Karpas-422 (cell line): ENCODE results near the gene C22orf23. TPM values are rescaled to one million over a fixed set of nuclear protein-coding genes. Genes with fewer than 3 reads are reported as not detected.
"Not testable (repeated sequence)": the region's sequence is repeated elsewhere in the genome, so short reads cannot be mapped to it uniquely, and the experiment has no call there.

ENCODE experiments used
- DNase-seq: peaks from one replicate; pipeline ENCODE4 v3.0.0-alpha.2; 2015
- H2AFZ ChIP-seq: fragments of 200-600 bp; sonication (generic); 2 replicates; pipeline ENCODE4 v1.6.1; 2014; ENCODE audit warnings: antibody characterized with exemption, low read length, mixed read lengths
- H3K27ac ChIP-seq: fragments of 200-600 bp; sonication (generic); 2 replicates; pipeline ENCODE4 v1.5.1; 2014; ENCODE audit warnings: mild to moderate bottlenecking, low read length, moderate library complexity
- H3K27me3 ChIP-seq: fragments of 200-600 bp; sonication (generic); 2 replicates; pipeline ENCODE4 v1.6.1; 2014; ENCODE audit warnings: low read length, mixed read lengths
- H3K36me3 ChIP-seq: fragments of 200-600 bp; sonication (generic); 2 replicates; pipeline ENCODE4 v1.6.1; 2014; ENCODE audit warnings: low read length, mixed read lengths; ENCODE audit not compliant: insufficient read depth
- H3K4me1 ChIP-seq: fragments of 200-600 bp; sonication (generic); 2 replicates; pipeline ENCODE4 v1.6.1; 2014; ENCODE audit warnings: mild to moderate bottlenecking, low read length, mixed read lengths
- H3K4me2 ChIP-seq: fragments of 200-600 bp; sonication (generic); 2 replicates; pipeline ENCODE4 v1.6.1; 2014; ENCODE audit warnings: low read length, low read depth, mild to moderate bottlenecking; ENCODE audit not compliant: poor library complexity, severe bottlenecking
- H3K4me3 ChIP-seq: fragments of 200-600 bp; sonication (generic); 2 replicates; pipeline ENCODE4 v1.5.1; 2014; ENCODE audit warnings: mild to moderate bottlenecking, antibody characterized with exemption, low read length, mixed read lengths
- H3K79me2 ChIP-seq: fragments of 200-600 bp; sonication (generic); 2 replicates; pipeline ENCODE4 v1.6.1; 2014; ENCODE audit warnings: mild to moderate bottlenecking, low read length, mixed read lengths
- H3K9ac ChIP-seq: fragments of 200-600 bp; sonication (generic); 2 replicates; pipeline ENCODE4 v1.6.0; 2014; ENCODE audit warnings: low read length
- H3K9me2 ChIP-seq: fragments of 200-600 bp; sonication (generic), shearing (Covaris generic); replicated peaks from 2 replicates; pipeline ENCODE4 v1.6.0; 2014; ENCODE audit warnings: mild to moderate bottlenecking, low read length, moderate library complexity; ENCODE audit not compliant: insufficient read depth
- H3K9me3 ChIP-seq: fragments of 300-700, 200-600 bp; sonication (generic); 2 replicates; pipeline ENCODE4 v1.6.1; 2014; ENCODE audit warnings: low read length, mixed read lengths
- H4K20me1 ChIP-seq: fragments of 200-600 bp; sonication (generic); 2 replicates; pipeline ENCODE4 v1.6.1; 2014; ENCODE audit warnings: mild to moderate bottlenecking, antibody characterized with exemption, low read length, low read depth; ENCODE audit not compliant: insufficient read depth
- total RNA-seq: library from RNA; depleted of rRNA; stranded (reverse); fragments of >200 nt; shearing (Covaris generic); gene quantifications from 2 replicates; pipeline ENCODE4 v1.2.3, GENCODE V29; 2014; ENCODE audit warnings: low replicate concordance

C22orf23 gene
- total RNA-seq, 1 experiment from 2014 or later = not detected

DNA sequence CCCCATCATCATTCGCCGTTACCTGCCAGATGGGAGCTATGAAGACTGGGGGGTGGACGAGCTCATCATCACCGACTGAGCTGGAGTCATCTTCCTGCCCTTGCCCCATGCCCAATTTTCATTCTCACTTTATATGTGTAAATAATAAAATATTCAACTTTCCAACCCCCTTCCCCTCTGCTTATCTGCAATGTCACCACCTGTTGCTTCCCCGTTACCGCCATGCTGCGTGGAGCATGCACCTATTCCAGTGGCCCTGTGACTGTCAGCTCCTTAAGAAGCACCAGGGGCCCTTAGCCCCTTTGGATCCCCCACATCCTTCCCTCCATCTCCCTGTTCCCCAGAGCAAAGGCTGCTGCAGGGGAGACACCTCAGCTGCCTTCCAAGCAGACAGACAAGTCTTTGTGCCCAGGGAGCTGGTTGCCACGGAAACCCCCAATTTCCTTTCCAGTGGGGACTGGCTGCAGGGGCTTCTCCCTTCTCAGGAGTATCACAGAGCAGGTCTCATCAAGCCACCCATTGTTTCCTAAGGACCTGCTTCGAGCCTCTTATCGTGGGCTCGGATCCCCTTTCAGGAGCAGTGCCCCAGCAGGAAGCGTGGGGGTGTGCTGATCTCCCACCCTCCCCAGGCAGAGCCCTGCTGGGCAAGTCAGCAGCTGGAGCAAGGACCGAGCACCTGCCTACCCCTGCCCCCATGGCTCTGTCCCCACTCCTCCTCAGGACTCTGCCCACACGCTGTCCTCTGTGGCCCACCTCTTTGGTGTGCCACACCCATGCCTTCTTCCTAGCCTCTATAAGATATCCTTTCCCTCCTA, 14.4 kb upstream of the C22orf23 start:
- no peak overlapping the region for H3K9ac ChIP-seq
- DNase-seq = no peak
- no peaks in the 10 kb centered on the region for H3K9me2 ChIP-seq
- H3K9me3 ChIP-seq = no peaks in the 10 kb centered on the region
- H3K4me1 ChIP-seq = peaks cover 8% of the 10 kb centered on the region
- no peak overlapping the region for H3K27ac ChIP-seq
- H3K36me3 ChIP-seq = peaks cover 16% of the 10 kb centered on the region
- no peak overlapping the region for H3K4me2 ChIP-seq
- H2AFZ ChIP-seq = no peak overlapping the region
- H4K20me1 ChIP-seq = peaks cover 10% of the 10 kb centered on the region
- no peak overlapping the region for H3K4me3 ChIP-seq
- H3K27me3 ChIP-seq = no peaks in the 10 kb centered on the region
- peaks cover 7% of the 10 kb centered on the region for H3K79me2 ChIP-seq

DNA sequence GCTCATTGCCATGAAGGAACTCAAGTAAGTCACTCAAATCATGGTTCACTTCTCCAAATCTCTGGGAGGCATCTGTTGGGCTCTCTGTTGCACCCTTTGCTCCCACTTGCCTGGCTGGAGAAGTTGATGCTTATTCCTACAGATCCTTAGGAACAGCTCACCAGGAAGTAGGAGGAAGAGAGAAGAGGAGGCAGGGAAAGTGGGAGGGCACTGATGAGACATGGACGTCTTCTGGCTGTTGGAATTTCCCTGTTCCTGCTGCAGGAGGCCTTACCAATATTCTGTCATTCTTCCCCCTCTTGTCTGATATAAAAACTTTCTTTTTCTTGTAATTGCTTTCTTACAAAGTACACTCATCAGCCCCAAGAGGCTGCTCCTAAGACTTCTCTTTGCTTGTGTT, 13.7 kb upstream of the C22orf23 start:
- H3K9ac ChIP-seq = no peak overlapping the region
- H4K20me1 ChIP-seq = peaks cover 10% of the 10 kb centered on the region
- no peak for DNase-seq
- peaks cover 8% of the 10 kb centered on the region for H3K4me1 ChIP-seq
- no peaks in the 10 kb centered on the region for H3K9me3 ChIP-seq
- no peak overlapping the region for H3K27ac ChIP-seq
- H3K4me2 ChIP-seq = no peak overlapping the region
- no peak overlapping the region for H3K4me3 ChIP-seq
- peaks cover 7% of the 10 kb centered on the region for H3K79me2 ChIP-seq
- H2AFZ ChIP-seq = no peak overlapping the region
- no peaks in the 10 kb centered on the region for H3K9me2 ChIP-seq
- H3K36me3 ChIP-seq = peaks cover 16% of the 10 kb centered on the region
- H3K27me3 ChIP-seq = no peaks in the 10 kb centered on the region

DNA sequence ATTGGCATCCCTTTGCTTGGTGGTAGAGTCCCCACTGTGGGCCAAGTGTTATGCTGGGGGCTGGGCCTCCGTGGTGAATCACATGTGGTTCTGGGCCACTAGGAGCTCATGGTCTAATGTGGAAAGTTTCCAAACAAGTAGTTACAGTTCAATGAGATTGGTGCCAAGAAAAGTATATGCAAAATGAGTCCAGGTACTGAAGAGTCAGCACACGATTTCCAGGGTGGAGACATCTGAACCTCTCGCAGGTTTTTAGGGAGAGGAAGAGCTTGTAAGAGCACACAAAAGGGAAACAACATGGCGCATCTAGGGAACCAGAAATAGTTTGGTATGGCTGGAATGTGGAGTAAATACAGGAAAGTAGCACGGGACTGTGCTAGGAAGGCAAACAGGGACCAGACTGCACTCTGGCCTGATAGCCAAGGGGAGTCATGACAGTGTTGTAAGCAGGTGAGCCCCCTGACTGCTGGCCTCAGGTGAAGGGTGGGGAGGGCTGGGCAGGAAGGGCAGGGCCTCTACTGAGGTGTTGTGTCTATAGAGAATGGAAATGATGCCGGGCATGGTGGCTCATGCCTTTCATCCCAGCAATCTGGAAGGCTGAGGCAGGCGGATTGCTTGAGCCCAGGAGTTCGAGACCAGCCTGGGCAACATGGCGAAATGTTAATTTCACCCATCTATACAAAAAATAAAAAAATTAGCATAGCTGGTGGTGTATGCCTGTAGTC, 12.7 kb upstream of the C22orf23 start:
- Histone ChIP-seq H3K9ac (no peak overlapping the region), H4K20me1 (peaks cover 10% of the 10 kb centered on the region), H3K79me2 (peaks cover 7% of the 10 kb centered on the region), H3K4me3 (no peak overlapping the region), H3K36me3 (peaks cover 16% of the 10 kb centered on the region), H2AFZ (no peak overlapping the region), H3K27me3 (no peaks in the 10 kb centered on the region), H3K9me2 (no peaks in the 10 kb centered on the region), H3K27ac (no peak overlapping the region), H3K9me3 (no peaks in the 10 kb centered on the region), H3K4me1 (peaks cover 8% of the 10 kb centered on the region), H3K4me2 (no peak overlapping the region)
- DNase-seq = no peak

DNA sequence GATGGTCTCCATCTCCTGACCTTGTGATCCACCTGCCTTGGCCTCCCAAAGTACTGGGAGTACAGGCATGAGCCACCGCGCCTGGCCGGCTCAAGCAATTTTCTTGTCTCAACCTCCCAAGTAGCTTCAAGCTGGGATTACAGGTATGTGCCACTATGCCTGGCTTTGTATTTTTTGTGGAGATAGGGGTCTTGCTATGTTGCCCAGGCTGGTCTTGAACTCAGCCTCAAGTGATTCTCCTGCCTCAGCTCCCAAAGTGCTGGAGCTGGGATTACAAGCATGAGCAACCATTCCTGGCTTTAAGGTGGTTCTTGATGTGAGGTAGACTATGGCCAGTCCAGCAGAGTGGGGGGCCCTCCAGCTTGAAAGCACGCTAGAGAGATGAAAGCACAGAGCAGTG, 7.7 kb upstream of the C22orf23 start:
- Histone ChIP-seq H3K9ac (no peak overlapping the region), H3K9me2 (no peaks in the 10 kb centered on the region), H3K36me3 (peaks cover 39% of the 10 kb centered on the region), H2AFZ (no peak overlapping the region), H3K4me1 (peaks cover 8% of the 10 kb centered on the region), H3K79me2 (peaks cover 19% of the 10 kb centered on the region), H3K27ac (no peak overlapping the region), H4K20me1 (peaks cover 10% of the 10 kb centered on the region), H3K4me2 (no peak overlapping the region), H3K4me3 (no peak overlapping the region), H3K27me3 (no peaks in the 10 kb centered on the region), H3K9me3 (no peaks in the 10 kb centered on the region)
- DNase-seq = no peak

DNA sequence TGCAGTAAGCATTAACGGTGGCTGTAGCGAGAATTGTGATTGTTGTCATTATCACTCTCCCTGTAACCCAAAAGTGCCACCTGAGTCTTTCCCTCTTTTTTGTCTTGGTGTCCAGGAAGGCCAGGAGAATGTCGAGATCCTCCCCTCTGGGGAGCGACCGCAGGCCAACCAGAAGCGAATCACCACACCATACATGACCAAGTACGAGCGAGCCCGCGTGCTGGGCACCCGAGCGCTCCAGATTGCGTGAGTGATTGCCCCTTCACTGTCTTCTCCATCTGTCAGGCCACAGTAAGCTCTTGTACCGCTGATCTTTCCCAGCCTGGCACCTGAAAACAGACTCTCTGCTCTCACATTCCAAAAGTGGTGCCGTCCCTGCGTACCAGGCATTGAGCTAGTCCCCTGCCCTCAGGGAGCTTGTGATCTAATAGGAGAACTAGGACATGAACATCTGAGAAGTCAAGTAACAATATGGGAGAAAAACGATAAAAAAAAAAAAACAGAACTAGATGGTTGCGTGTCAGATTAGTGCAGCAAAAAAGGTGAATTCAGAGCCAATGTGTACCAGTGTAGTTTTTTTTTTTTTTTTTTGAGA, 5.9 kb upstream of the C22orf23 start:
- no peak for DNase-seq
- H3K4me1 ChIP-seq = peaks cover 16% of the 10 kb centered on the region
- no peaks in the 10 kb centered on the region for H3K27me3 ChIP-seq
- H3K9ac ChIP-seq = no peak overlapping the region
- H3K36me3 ChIP-seq = peaks cover 31% of the 10 kb centered on the region; the same call in 1 of the 2 replicates
- no peak overlapping the region for H3K4me2 ChIP-seq
- no peak overlapping the region for H3K4me3 ChIP-seq
- no peaks in the 10 kb centered on the region for H4K20me1 ChIP-seq
- H3K27ac ChIP-seq = no peak overlapping the region
- H2AFZ ChIP-seq = no peak overlapping the region
- peaks cover 28% of the 10 kb centered on the region for H3K79me2 ChIP-seq
- no peaks in the 10 kb centered on the region for H3K9me3 ChIP-seq
- no peaks in the 10 kb centered on the region for H3K9me2 ChIP-seq

DNA sequence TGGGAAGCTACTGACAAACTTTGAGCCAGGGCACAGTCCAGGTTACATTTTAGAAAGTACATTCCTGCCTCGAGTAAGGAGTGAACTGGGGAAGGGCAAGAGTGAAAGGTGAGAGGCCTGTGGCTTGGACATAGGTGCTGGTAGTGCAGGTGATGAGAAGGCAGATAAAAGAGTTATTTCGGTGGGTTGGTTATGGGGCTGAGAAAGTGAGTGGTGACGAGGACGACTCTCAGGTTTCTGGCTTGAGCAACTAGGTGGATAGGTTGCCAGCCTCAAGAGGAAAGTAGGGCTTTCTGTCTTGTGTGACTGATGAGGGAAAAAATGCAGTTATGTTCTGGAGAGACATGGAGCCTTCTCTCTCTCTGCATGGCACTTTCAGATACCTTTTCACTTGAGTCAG, 3.8 kb upstream of the C22orf23 start:
- Histone ChIP-seq H3K27ac (no peak overlapping the region), H3K36me3 (peaks cover 31% of the 10 kb centered on the region; the same call in 1 of the 2 replicates)

DNA sequence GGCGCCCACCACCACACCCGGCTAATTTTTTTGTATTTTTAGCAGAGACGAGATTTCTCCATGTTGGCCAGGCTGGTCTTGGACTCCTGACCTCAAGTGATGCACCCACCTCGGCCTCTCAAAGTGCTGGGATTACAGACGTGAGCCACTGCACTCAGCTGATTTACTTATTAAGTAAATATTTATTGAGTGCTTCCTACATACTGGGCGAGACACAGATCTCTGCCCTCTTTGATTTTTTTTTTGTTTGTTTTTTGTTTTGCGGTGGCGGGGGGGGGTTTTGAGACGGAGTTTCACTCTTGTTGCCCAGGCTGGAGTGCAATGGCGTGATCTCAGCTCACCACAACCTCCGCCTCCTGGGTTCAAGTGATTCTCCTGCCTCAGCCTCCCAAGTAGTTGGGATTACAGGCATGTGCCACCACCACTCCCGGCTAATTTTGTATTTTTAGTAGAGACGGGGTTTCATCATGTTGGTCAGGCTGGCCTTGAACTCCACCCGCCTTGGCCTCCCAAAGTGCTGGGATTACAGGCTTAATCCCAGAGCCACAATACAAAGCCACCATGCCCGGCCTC, 2.5 kb upstream of the C22orf23 start:
- not testable (repeated sequence) for H3K9me3 ChIP-seq, H2AFZ ChIP-seq, H3K9ac ChIP-seq, H3K27me3 ChIP-seq, DNase-seq, H3K4me3 ChIP-seq, H3K27ac ChIP-seq, H3K9me2 ChIP-seq, H4K20me1 ChIP-seq, H3K4me2 ChIP-seq
- H3K36me3 ChIP-seq = peaks cover 31% of the 10 kb centered on the region; the same call in 1 of the 2 replicates
- peaks cover 16% of the 10 kb centered on the region for H3K4me1 ChIP-seq
- H3K79me2 ChIP-seq = peaks cover 37% of the 10 kb centered on the region

More for the DNA sequence above, 3.8 kb upstream of the C22orf23 start:
- DNase-seq = no peak
- H3K9ac ChIP-seq = no peak overlapping the region
- no peaks in the 10 kb centered on the region for H3K27me3 ChIP-seq
- H3K9me2 ChIP-seq = no peaks in the 10 kb centered on the region
- no peaks in the 10 kb centered on the region for H4K20me1 ChIP-seq
- H3K4me1 ChIP-seq = peaks cover 16% of the 10 kb centered on the region
- H2AFZ ChIP-seq = no peak overlapping the region
- no peak overlapping the region for H3K4me2 ChIP-seq
- H3K79me2 ChIP-seq = peaks cover 37% of the 10 kb centered on the region
- no peak overlapping the region for H3K4me3 ChIP-seq
- no peaks in the 10 kb centered on the region for H3K9me3 ChIP-seq

DNA sequence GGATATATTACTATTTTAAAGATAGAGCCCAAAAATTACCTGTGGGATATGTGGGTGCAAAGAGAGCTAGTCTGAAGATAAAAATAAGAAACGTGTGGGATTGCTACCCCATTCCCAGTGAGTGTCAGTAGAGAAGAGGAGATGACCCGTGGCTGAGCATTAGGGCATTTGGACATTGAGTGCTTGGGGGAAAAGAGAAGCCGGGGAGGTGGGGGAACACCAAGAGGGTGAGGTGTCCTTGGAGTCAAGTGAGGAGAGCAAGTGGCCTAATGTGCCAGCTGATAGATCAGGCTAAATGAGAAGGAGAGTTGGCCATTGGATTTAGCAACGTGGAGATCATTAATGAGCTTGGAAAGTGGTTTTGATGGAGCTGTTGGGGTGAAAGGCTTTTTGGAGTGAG, 1.3 kb upstream of the C22orf23 start:
- H3K4me2 ChIP-seq = peak overlapping the region; percentile 91
- H3K79me2 ChIP-seq = peaks cover 37% of the 10 kb centered on the region
- H3K9ac ChIP-seq = peak overlapping the region; percentile 86
- H3K27ac ChIP-seq = no peak overlapping the region
- H3K4me1 ChIP-seq = peaks cover 16% of the 10 kb centered on the region
- no peaks in the 10 kb centered on the region for H3K27me3 ChIP-seq
- no peak overlapping the region for H2AFZ ChIP-seq
- no peaks in the 10 kb centered on the region for H3K9me2 ChIP-seq
- H4K20me1 ChIP-seq = no peaks in the 10 kb centered on the region
- peaks cover 29% of the 10 kb centered on the region; the same call in 1 of the 2 replicates for H3K36me3 ChIP-seq
- no peaks in the 10 kb centered on the region for H3K9me3 ChIP-seq
- no peak for DNase-seq
- H3K4me3 ChIP-seq = peak overlapping the region; percentile 85
